ENCODE results near the gene CDK9.
"Not testable (repeated sequence)": the region's sequence is repeated elsewhere in the genome, so short reads cannot be mapped to it uniquely, and the experiment has no call there.

The CDK9 gene

DNA sequence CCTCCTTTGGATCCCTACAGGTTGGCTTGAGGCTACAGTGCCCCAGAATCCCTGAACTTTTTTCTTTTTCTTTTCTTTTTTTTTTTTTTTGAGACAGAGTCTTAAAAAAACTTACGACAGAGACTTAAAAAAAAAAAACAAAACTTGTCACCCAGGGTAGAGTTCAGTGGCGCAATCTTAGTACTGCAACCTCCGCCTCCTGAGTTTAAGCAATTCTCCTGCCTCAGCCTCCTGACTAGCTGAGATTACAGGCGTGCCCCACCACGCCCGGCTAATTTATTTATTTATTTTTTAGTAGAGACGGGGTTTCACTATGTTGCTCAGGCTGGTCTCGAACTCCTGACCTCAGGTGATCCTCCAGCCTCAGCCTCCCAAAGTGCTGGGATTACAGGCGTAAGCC lies 4.9 kb upstream of the CDK9 start:
- DNase-seq: not testable (repeated sequence)

DNA sequence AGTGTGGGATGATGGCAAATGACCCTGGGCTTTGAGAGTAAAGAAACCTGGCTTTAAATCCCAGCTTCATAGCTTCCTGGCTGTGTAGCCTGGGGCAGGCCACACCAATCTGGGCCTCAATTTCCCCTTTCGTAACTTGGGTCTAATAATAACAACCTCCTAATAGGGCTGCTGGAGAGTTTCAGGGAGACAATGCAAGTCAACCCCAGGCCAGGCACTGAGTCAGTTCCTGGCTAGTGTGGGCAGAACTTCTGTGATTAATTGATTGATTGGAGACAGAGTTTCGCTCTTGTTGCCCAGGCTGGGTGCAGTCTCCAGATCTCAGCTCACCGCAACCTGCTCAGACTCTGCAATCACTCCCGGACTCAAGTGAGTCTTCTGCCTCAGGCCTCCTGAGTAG lies 4.0 kb upstream of the CDK9 start:
- DNase-seq: no peak

DNA sequence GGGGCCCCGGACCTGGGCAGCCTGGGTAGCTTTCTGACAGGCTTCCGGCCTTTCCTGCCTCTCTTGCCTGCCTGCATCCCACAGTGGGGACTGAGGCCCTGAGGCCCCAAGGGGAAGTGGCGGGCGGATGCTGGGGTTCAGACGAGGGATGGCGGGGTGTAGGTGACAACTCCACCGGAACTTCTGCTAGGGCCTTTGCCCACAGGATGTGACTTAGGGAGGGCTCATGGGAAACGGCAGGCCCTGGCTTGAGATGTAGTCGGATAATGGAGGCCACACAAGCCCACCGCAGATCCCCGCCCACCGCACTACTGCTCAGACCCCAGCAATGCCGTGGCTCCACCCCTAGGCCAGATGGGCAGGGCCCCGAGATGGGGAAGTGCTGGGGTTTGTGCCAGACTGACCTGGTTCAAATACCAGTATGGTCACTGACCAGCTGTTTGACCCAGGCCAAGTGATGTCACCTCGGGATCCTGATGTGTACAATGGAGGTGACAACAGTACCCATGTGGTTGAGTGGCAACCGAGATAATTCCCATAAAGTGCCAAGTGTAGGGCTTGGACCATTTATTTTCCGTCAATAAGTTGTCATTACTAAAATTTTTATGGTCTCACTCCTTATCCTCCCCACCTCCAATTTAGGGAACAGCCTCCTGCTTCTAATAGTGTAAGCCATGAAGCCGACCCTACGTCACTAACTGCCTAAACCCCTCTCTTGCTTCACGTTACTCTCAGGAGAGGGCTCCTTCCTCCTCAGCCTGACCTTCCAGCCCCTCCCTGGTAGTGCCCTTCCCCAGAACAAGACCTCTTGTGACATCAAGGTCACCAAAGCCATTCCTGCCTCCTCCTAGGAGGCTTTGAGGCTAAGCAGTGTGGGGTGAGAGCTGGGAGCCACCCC lies 2.5 kb upstream of the CDK9 start:
- DNase-seq: no peak

DNA sequence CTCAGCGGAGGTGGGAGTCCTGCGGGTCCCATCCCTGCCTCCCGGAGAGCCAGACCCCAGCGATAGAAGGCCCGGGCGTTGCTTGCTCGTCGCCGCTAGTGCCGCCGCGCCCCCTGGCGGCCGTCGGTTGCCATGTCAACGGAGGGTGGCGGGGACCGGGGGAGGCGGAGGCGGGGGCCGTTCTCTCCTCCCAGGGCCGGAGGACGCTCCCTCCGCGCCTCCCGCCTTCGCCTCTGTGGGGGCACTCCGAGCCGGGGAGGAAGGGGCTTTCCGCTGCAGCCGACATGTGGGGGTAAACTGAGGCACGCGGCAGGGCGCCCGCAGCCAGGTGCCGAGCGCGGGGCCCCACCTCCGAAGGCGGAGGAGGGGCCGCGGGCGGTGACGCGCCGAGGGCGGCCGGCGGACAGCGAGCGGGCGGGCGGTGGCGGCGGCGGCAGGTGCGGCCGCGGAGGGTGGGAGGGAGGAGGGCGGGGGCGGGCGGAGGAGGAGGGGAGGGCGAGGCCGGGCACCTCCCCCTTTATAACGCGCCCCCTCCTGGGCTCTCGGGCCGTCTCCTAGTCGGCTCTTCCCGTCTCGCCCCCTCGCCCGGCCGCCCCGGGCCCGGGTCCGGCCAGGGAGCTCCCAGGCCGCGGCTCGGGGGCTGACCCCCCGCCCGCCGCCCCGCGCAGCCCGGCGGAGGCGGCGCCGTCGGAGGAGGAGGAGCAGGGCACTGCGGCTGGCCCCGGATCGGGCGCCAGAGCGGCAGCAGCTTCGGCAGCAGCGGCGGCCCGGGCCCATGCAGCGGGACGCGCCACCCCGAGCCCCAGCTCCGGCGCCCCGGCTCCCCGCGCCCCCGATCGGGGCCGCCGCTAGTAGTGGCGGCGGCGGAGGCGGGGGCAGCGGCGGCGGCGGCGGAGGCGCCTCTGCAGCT lies 556 bp upstream of the CDK9 start:
- peak; percentile 92 for DNase-seq

DNA sequence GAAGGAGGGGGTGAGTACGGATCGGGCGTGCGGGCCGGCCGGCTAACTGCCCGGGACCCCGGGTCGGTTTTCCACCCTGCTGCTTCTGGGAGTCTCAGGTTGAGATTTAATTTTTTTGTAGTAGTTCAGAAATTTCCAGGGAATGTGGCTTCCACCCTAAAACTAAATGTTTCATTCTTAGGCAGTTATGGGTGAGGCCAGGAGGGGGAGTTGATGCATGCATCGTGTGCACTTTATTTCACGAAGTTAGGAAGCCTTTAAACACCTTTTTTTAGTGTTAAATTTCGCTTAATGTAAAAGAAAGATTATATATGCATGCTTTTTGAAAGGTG lies 905 bp downstream of the CDK9 start:
- no peak for DNase-seq

DNA sequence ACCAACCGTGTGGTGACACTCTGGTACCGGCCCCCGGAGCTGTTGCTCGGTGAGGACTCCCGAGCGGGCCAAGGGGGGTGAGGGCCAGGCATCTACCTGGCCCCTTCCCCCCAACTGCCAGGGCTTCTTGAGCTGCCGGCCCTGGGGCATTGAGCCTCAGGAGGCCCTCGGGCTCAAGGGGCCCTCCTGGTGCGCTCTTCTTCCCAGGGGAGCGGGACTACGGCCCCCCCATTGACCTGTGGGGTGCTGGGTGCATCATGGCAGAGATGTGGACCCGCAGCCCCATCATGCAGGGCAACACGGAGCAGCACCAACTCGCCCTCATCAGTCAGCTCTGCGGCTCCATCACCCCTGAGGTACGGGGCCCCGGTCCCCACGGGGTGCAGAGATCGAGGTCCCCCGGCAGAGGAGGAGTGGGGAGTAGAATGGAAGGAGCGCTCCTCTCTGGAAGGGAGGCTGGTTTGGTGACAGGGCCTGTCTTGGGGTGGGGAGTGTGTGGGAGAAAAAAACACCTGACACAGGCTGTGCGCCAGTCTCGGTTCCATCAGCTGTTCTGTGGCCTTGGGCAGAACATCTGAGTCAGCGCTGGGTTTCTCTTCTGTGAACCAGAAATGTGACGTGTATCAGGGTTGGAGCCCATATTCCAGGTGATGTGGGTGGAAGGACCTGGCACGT lies 2.6 kb downstream of the CDK9 start:
- no peak for DNase-seq

DNA sequence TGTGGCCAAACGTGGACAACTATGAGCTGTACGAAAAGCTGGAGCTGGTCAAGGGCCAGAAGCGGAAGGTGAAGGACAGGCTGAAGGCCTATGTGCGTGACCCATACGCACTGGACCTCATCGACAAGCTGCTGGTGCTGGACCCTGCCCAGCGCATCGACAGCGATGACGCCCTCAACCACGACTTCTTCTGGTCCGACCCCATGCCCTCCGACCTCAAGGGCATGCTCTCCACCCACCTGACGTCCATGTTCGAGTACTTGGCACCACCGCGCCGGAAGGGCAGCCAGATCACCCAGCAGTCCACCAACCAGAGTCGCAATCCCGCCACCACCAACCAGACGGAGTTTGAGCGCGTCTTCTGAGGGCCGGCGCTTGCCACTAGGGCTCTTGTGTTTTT lies 3.3 kb downstream of the CDK9 start:
- DNase-seq: no peak

DNA sequence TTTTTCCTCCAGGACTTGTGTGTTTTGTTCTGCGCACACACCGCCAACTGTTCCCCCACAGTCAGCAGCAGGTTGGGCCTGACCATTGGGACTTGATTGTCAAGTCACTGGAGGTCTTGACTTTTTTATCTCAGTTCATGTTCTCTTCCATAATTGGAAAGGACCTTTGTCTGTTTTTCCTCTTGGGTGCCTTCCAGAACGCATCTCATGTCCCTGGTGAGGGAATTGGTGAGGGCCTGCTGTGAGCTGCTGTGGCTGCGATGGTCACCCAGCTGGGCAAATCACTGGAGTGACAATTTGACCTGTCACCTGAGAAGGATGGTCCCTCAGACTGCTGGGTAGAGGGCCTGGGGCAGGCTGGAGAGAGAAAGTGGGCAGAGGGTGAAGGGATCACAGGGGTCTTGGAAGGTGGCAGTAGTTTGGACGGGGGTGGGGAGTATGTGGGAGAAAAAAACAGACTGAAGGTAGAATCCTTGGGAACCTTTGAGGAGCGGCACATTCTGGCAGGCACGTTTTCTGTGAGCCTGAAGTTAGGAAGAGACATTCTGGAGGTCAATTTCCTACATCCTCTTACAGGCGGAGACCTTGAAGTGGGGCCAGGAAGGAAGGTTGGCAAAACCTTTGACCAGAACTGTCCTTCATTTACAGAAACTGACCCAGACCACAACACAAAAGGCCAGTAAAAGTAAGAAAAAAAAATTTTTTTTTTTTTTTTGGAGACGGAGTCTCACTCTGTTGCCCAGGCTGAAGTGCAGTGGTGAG lies 4.4 kb downstream of the CDK9 start:
- DNase-seq: no peak

DNA sequence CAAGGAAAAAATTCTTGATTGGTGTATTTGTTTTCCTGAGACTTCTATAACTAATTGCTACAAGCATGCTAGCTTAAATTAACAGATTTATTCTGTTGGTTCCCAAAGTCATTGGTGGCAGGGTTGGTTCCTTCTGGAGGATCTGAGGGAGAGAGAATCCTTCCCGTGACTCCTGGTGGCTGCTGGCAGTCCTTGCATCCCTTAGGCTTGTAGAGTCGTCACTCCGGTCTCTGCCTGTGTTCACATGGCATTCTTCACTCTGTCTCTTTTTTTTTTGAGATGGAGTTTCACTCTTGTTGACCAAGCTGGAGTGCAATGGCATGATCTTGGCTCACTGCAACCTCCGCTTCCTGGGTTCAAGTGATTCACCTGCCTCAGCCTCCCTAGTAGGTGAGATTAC lies 5.3 kb downstream of the CDK9 start:
- DNase-seq: peak; percentile 28

DNA sequence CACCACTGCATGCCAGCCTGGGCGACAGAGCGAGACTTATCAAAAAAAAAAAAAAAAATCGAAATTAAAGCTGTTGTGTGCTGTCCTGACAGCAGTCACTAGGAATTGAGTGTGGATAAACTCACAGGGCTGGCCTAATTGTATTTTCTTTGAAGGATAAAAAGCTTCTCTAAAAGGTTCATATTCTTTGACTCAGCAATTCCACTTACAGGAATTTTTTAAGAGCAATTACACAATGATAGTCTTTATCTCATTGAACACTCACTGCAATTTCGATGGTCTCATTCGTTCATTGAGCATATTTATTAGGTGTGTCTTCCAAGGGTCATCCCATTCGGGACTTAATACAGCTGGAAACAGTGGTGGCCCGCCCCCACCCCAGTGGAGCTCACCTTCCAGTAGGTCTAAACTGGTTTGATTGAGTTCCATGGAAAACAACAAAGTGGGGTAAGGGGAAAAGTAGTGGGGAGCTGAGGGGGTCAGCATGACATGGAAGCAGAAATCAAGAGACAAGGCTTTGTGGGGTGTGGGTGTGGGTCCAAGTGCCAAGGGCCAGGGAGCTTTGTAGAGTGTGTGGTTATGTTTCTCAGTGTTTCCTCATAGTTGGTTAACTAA lies 6.7 kb downstream of the CDK9 start:
- DNase-seq: no peak

DNA sequence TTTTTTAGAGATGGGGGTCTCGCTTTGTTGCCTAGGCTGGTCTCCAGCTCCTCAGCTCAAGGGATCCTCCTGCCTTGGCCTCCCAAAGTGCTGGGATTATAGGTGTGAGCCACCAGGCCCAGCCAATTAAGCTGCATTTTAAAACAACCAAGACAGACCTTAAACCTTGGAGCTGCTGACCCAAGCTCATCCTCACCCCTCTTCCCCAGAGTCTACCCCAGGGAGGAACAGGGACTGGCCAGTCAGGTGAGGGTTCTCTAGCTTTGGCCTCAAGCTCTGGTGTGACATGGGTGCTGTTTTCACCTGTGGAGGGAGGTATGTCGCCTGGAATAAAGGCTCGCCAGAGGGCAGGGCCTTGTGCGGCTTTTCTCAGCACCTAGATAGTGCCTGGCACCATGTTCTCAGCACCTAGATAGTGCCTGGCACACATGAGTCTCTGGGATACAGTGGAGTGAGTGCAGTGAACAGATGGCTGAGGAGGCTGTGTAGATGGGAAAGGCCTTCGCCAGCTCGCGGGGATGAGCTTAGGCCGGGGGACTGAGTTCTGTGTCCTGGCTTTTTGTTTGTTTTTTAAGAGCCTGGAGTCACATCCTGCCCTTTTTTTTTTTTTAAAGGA lies 7.4 kb downstream of the CDK9 start:
- DNase-seq: peak; percentile 60

DNA sequence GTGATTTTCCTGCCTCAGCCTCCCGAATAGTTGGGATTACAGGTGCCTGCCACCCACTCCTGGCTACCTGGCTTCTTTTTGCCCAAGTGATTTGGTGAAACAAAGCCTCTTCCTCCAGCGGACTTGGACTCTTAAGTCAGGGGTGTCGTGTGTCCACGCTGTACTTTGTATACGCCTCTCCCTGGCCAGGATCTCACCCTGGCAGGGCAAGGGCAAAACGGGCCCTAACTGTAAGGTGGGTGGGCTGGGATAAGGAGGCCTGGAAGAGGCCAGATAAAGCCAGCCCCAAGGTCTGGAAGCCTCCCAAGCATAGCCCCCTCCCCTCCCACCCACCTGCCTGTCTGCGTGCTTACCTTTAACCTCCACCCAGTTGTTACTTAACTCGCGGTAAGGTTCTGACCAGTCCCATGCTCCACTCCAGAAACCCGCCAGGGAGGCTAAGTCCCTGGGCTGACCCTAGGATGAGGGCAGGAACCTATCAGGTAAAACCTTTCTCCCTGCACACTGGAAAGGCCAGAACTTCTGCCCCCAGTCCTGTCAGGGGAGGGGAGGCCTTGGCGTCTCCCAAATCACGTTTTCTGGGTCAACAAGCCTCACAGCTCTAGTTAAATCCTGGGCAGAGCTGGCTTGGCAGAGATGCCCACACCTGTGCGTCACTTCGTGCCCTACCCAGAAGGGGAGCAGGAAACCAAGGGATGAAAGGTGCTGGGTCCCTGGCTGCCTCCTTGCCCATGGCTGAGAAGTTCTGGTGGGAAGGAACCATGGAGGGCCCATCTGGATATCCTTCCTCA lies 8.4 kb downstream of the CDK9 start:
- peak; percentile 38 for DNase-seq

DNA sequence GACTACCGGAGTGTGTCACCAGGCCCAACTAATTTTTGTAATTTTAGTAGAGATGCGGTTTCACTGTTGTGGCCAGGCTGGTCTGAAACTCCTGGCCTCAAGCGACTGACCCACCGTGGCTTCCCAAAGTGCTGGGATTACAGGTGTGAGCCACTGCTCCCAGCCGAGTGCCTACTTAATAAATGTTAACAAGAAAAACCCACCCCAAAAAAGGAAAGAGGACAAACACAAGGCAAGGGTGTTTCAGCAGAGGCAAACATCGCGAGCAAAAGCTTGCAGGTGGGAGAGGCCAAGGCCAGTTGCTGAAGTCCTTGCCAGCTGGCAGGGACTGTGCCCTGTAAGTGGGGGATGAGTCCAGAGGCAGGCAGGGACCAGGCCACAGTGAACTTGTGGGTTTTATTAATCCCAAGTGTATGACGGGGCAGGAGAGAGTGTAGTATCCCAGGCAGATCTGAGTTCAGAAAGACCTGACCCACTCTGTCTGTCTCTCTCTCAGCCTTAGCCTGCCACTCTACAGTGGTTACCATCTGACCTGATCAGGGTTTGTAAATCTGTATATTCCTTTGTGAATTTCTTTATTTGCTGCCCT lies 10.5 kb downstream of the CDK9 start:
- DNase-seq: peak; percentile 49

DNA sequence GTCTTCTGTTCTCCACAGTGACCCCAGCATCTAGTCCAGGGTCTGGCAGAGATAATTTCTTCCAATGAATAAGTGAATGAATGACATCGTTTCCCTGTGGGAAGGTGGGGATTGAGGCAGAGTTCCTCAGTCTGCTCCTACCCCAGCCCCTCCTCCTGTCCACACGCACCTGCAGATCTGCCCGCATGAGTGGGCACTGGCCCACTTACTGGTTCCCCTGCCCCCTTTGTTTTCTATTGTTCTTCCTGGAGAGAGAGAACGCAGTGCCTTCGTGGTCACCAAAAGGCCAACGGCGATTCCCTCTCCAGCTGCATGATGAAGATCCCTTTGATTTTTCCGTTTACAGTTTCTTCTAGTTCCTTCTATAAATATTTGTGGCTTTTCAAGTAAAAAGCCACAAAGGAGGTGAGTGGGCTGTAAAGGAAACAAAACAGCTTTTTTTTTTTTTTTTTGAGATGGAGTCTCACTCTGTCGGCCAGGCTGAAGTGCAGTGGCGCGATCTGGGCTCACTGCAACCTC lies 11.1 kb downstream of the CDK9 start:
- DNase-seq: peak; percentile 46

DNA sequence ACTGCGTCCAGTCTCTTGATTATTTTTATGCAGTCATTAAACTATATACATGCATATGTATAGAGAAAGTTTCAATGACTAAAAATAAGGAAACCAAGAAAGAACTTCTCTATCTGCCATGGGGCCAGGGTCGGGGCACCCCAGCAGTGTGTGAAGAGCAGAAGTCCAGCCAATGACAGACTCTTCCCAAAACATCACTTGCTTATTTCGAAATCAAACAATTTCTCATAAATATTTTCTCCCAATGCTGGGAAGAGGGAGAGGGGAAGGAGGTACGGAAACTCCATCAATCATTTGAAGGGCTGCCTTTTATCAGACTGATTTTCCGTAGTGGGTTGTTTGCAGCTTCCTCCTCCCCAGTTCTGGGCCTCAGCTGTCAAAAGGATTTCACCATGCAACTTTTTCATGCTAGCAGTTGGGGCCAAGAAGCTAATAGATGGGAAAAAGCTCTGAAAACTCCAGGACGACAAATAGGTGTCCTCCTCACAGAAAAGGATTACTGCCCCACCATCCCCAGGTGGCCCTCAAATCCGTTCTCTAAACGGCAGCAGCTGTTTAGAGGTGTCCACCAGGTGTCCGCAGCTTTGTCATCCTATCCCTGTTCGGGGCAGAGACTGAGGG lies 16.2 kb downstream of the CDK9 start:
- peak; percentile 88 for DNase-seq

DNA sequence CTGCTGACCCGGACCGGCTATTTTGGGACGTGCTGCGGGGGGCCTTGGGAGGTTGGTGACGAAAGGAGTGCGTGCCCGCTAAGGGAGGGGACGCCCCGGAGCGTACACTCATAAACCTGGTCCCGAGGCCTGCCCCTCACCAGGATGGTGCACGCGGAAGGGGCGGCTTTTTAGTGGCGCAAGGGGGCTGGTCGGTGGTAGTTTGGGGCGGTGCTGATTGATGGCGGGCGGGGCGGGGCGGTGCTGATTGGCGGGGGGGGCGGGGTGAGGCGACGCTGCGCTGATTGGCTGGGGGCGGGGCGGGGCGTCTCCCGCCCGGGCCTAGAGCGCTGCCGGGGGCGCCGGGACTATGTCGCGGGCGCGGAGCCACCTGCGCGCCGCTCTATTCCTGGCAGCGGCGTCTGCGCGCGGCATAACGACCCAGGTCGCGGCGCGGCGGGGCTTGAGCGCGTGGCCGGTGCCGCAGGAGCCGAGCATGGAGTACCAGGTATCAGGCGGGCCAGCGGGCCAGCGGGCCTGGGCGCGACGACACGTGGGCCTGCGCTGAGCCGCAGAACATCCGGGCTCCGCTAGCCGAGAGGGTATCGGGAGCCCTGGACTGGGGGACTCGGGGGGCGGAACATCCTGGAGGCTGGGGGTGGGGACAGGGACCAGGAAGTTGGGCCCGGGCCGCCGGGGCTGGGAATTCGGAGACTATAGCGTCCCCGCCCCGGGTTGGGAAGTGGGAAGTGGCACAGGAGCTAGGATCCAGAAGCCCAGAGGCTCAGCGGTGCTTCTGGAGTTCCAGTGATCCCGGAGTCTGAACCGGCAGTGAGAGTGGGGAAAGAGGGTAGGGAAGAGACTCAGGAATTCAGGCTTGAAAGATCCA lies 17.0 kb downstream of the CDK9 start, which contains the start of gene FPGS:
Gene FPGS (plus strand): TSS at position 307 of the 868 bp plus-strand sequence. CDS start 43 bp downstream, at position 350.
- peak; percentile 96 for DNase-seq

DNA sequence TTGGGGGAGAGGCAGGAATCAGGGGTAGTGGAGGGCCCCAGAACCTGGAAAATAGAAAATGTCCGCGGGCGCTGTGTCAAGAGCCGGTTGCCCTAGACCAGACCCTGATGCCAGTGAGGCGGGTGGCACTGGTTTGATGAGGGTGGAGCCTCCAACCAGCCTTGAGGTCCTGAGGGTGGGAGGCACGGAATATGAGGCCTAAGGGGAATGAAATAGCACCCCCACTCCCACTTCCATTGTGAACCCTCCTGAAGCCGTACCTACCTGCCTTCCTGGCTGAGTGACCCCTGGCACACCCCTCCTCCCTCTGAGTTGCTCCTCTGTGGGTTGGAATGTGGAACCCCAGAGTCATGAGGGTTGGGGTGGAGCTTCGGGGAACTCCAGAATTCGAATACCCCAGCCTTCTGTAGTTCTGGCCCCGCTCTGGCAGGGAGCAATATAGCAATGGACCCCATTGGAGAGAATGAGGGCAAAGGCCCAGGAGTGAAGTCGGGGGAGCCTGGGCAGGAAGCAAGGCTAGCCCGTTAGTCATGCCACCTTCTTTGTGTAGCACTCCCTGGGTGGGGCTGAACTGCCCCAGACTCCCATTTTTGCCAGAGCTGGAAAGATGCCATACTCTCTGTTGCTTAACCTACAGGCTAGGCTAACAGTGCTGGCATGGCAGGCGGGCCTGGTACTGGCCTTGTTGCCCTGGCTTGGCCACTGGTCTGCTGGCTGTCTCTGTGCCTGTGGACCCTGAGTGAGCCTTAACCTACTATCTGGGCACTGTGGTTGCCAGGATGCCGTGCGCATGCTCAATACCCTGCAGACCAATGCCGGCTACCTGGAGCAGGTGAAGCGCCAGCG lies 17.9 kb downstream of the CDK9 start:
- DNase-seq: peak; percentile 60

DNA sequence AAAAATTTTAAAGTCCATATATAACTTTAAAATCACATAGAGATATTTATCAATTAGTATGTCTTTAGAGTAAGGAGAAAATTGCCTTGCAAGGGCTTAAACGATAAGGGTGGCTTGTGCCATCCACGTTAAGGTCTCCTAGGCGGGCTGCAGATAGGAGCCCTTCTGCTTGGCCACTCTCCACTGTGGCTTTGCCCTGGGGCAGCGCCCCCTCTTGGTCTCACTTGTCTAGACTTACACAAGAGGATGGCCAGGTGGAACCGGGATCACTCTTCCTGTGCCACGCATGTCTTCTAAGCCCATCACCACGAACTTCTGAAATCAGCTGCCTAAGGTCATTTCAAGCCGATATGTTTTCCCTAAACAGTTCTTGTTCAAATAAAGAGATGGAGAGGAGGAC lies 19.8 kb downstream of the CDK9 start:
- peak; percentile 69 for DNase-seq

Data from DMS53 (cell line).